GM21825 (cell line): ENCODE data around the gene CHPF.
A peak's percentile ranks its signal among the peaks of the same experiment; 100 is the strongest.

Source experiments
- ATAC-seq: cut with Tn5 transposase; IDR thresholded peaks from one replicate; pipeline ENCODE4 v1.9.1; 2021; ENCODE audit warnings: mild to moderate bottlenecking, moderate library complexity; ENCODE audit not compliant: unreplicated experiment

CHPF gene, protein sequence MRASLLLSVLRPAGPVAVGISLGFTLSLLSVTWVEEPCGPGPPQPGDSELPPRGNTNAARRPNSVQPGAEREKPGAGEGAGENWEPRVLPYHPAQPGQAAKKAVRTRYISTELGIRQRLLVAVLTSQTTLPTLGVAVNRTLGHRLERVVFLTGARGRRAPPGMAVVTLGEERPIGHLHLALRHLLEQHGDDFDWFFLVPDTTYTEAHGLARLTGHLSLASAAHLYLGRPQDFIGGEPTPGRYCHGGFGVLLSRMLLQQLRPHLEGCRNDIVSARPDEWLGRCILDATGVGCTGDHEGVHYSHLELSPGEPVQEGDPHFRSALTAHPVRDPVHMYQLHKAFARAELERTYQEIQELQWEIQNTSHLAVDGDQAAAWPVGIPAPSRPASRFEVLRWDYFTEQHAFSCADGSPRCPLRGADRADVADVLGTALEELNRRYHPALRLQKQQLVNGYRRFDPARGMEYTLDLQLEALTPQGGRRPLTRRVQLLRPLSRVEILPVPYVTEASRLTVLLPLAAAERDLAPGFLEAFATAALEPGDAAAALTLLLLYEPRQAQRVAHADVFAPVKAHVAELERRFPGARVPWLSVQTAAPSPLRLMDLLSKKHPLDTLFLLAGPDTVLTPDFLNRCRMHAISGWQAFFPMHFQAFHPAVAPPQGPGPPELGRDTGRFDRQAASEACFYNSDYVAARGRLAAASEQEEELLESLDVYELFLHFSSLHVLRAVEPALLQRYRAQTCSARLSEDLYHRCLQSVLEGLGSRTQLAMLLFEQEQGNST

DNA sequence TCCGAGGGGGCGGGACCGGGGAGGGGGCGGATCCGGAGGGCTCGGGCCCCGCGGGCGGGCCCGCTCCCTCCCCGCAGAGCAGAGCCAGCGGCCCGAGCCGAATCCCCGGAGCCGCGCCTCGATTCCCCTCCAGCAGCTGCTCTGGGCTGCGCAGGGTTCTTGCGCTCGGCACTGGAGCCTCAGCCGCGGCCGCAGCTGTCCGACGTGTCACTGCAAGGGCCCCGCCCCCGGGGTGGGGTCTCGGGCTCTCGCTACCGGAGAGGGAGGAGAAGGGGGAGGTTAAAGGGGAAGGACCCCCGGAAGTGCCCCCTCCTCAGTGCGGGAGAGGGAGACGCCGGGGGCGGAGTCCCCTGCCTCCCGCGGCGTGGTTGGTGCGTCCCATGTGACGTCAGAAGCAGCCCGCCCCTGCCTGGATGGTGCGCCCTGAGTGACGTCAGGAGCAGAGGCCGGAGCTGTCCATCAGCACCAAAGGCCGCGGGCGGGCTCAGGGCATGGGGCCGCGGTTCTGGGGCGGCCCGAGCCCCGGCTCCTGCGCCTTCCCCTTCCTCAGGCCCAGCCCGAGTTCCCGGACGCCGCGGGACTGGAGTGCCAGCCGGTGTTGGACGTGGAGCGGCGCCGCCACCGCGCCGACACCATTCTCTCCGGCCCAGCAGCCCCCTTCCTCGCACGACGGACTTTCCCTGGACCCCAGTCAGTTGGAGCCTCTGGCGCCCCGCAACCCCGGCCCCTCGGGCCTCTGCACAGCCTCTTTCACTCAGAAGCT lies at the start of gene CHPF, which contains the start of gene TMEM198:
Gene CHPF (minus strand): TSS at position 214 of the 763 bp plus-strand sequence. CDS start 271 bp downstream, outside the sequence.
Gene TMEM198 (plus strand): TSS at position 433 of the 763 bp plus-strand sequence. CDS start 700 bp downstream, outside the sequence.
- peak; percentile 75 for ATAC-seq

DNA sequence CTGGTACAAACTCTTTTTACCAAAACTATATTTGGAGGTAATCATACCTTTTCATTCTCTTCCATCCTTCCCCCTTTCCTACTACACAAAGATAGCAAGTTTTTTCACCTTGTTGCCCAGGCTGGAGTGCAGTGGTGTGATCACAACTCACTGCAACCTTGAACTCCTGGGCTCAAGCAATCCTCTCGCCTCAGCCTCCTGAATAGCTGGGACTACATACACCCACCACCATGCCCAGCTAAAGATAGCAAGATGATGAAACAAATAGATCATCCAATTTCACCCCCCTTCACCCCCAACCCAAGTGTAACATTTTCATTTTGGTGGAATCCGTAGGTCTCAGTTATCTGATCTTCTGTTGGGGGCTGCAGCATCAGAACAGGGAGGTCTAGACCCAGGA lies 49.5 kb upstream of the CHPF start:
- ATAC-seq: no peak

DNA sequence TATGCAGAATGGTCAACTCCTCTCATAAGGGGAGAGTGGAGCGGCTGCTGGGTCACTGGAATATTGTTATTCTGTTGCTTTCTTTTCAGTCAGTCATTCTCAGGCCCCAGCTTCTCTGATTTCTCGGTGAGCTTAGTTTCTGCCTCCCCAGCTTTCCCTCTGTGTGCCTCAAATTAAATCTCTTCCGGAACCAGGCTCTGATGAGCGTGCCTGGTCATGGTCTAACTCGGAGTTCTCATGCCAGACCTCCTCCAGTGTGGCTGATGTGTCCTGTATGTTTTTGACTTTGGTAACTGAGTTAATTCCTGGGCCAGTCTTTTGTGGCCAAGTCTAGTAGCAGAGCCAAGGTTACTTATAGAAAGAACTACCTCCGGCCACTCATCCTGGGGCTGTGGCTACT lies 49.1 kb upstream of the CHPF start:
- ATAC-seq: no peak

DNA sequence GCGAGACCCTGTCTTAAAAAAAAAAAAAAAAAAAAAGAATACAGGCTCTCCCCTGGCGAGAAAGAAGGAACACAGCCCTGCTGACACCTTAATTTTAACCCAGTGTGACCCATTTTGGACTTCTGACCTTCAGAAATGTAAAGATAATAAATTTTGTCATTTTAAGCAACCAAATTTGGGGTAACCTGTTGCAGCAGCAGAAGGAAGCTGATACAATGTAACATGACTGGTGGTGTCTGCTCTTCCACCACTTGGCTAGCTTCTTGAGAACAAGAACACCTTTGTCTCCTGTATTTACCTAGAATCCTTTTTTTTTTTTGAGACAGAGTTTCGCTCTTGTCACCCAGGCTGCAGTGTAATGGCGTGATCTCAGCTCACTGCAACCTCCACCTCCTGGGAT lies 47.5 kb upstream of the CHPF start:
- no peak for ATAC-seq

DNA sequence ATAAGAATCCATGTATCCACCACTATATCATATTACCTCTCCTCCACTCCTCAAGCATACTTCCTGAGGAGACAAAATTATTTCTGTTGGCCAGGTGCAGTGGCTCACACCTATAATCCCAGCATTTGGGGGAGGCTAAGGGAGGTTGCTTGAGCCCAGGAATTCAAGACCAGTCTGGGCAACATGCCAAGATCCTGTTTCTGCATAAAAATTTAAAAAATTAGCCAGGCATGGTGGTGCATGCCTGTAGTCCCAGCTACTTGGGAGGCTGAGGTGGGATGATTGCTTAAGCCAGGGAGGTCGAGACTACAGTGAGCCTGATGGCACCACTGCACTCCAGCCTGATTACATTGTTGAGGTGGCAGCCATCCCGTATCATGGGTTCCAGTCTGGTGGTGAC lies 37.7 kb upstream of the CHPF start:
- no peak for ATAC-seq

DNA sequence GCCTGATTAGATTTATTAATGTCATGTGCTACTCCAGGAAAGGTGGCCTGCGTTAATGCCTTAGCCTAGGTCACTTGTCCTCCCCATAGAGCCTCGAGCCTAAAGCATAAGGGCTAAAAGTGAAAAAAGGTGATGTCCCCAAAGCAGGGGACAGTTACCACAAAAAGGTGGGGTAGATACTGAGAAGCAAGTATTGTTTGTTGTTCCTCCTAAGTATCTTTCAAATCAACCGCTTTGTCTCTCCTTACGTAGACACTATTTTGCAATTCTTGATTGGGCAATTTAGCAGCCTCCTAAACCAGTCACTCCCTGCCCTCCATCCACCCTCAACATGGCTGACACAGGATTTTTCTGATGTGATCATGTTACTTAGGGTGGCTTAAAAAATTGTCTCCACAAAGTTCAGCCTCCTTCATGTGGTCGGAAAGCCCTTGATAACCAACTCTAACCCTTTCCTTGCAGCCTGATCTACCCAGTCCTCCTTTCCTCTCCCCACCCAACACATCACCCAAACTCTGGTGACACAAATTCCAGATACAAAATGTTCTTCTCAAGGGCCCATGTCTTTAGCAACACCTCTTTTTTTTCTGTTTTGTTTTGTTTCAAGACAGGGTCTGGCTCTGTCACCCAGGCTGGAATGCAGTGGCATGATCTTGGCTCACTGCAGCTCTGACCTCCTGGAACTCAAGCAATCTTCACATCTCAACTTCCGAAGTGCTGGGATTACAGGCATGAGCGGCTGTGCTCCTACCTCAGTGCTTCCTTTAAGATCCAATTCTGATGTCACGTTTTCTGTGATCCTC lies 35.4 kb upstream of the CHPF start:
- no peak for ATAC-seq

DNA sequence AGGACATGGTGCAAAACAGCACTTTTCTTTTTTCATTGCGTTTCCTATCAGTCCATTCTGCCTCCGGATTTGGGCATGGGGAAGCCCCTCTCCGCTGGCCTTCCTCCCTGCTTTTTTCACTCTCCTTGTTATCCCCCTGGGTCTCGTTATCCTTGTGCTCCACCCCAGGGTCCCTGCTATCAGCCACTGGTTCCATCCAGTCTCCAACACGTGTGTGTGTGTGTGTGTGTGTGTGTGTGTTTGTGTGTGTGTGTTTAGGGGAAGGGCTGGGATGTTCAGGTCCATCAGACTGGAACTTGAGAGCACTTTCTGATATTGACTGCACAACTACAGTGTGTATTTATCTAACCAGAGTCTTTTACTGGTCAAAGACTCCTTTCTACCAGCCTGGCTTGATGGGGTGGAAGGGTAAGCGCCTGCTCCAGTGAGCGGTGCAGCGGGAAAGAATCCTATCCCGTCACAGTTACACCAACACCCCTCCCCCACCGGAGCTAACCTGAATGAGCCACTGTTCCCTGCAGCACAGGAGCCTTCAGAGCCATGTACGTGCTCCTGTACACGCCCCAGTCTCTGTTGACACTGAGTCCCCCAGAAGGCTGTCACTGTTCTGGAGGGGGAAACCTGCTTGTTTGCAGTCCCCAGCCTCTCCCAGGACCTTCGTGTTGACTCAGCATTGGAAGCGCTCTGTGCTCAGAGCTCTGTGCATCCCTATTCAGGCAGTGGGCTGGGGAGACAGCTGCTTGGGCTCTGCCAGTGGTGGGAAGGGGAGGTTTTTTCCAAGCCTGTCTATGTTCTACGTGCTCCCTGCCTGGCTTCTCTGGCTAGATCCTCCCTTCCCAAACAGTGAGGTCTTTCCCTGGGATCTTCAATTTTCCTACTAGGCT lies 33.1 kb upstream of the CHPF start:
- ATAC-seq: no peak

DNA sequence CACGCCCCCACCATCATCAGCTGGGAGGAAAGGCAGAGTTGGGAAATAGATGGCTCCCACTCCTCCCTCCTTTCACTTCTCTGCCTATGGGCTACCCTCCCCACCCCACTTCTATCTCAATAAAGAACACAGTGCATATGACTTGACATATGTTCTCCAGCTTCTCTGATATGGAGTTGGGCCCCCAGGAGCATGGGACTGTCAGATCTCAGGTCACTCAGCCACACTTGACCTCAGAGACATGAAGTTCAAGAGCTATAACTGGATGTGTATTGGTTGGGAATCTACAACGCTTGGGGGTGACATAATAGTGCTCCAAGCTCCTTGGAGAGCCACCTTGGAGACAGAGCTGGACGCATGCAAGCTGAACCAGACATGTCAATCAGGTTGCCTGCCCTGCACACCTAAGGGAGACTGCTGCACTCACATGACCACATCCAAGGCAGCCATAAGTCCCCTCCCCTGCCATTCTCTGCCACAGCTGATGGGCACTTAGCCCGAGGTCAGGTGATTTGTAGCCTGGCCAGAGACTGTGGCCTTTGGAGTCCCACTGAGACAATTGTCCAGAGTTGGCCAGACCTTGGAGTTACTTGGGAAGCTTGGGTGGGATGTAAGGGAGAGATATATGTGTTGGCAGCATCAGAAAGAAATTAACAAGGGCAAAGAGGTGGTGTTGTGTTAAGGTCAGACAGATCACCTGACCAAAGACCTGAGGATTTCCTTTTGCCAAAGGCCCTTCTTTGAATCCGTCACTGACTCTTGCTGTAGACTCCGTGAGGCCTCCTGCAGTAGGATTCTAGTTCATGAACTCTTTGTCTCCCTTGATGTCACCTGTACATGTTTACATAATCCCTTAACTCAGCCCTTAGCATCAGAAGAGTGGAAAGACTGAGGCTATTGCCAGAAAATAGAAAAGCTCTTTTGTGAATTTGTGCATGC lies 32.2 kb upstream of the CHPF start:
- no peak for ATAC-seq

DNA sequence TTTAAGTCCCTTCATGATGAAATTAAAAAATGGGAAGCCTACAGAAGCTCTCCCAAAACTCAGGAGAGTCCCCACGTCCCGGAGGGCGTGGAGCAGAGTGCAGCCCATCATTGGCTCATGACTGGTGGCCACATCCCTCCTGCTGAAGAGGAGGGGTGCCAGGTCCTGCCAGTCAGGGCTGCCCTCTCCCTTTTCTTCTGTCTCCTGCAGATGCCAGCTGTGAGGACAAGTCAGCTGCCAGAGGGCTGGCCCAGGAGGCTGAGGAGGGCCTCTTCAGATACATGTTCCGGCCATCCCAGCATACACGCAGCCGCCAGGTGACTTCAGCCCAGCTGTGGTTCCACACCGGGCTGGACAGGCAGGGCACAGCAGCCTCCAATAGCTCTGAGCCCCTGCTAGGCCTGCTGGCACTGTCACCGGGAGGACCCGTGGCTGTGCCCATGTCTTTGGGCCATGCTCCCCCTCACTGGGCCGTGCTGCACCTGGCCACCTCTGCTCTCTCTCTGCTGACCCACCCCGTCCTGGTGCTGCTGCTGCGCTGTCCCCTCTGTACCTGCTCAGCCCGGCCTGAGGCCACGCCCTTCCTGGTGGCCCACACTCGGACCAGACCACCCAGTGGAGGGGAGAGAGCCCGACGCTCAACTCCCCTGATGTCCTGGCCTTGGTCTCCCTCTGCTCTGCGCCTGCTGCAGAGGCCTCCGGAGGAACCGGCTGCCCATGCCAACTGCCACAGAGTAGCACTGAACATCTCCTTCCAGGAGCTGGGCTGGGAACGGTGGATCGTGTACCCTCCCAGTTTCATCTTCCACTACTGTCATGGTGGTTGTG lies 31.1 kb upstream of the CHPF start:
- no peak for ATAC-seq

DNA sequence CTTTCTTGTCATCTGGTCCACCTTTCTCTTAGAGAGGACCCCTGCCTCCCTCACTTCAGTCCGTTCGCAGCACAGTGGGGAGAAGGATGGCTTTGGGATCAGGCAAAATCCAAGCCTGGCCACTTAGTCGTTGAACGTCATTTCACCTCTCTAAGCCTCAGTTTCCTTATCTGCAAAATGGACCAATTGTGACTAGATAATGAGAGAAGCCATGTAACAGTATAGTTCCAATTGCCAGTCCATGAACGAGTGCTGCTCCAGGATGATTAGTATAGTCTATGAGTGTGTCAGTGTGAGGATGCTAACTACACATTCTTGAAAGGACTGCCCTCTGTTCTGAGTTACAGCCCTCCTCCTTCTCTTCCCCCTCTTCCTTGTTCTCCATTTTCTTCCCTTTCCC lies 29.6 kb upstream of the CHPF start:
- no peak for ATAC-seq

DNA sequence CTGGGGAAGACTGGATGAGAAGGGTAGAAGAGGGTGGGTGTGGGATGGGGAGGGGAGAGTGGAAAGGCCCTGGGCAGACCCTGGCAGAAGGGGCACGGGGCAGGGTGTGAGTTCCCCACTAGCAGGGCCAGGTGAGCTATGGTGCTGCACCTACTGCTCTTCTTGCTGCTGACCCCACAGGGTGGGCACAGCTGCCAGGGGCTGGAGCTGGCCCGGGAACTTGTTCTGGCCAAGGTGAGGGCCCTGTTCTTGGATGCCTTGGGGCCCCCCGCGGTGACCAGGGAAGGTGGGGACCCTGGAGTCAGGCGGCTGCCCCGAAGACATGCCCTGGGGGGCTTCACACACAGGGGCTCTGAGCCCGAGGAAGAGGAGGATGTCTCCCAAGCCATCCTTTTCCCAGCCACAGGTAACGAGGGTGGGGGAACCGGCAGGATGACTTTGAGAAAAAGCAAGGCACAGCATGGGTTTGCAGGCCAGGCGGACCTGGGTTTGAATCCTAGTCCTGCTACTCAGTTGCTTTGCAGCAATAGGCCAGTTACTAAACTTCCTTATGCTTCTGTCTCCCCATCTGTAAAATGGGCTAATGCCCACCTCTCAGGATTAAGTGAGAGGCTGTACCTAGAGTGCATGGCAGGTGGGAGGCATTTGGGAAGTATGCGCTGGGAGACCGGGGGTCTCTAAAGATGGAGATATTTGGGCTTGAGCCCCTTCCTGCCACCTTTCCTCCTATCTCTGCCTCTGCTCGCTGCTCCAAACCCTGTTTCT lies 28.8 kb upstream of the CHPF start, which contains the start of gene INHA:
Gene INHA (plus strand): TSS at position 74 of the 765 bp plus-strand sequence. CDS start 65 bp downstream, at position 139.
- ATAC-seq: no peak

DNA sequence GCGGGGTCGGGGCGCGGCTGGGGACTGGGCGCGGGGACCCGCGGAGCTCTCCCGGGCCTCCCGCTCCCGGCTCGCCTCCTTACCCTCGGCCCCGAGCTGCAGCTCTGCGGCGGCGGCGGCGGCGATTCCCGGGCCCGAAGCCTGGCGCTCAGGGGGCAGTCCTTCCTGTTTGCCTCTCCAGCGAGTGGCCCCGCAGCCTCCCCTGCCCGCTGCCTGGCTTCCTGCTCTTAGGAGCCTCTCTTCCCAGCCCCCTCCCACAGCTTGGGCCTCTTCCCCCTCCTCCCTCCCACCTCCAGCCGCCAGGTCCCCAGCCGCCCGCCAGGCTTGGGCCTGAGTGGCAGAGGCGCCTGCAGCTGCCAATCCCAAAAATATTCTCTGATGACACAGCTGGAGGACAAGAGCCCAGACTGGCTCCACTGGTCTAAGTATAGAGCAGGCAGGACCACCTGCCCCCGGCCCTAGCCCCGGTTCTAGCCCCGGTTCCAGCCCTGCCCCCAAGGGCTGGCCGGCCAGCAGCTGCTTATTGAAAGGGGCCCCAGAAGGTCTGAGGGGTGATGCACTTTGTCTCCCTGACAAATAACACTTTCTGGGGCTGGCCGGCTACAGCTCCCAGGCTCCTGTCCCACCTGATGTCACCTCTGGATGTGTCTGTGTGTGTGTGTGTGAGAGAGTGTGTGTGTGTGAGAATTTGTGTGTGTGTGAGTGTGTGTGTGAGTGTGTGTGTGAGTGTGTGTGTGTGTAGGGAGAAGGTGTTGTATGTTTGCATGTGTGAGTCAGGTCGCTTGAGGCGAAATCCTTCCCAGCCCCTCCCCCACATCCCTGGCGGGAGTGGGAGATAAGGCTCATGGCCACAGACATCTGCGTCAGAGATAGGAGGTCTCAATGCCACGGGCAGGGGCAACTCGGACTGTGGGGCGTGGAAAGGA lies 28.0 kb upstream of the CHPF start, which contains the start of gene OBSL1:
Gene OBSL1 (minus strand): TSS at position 229 of the 926 bp plus-strand sequence. CDS start 307 bp downstream, outside the sequence.
- no peak for ATAC-seq

DNA sequence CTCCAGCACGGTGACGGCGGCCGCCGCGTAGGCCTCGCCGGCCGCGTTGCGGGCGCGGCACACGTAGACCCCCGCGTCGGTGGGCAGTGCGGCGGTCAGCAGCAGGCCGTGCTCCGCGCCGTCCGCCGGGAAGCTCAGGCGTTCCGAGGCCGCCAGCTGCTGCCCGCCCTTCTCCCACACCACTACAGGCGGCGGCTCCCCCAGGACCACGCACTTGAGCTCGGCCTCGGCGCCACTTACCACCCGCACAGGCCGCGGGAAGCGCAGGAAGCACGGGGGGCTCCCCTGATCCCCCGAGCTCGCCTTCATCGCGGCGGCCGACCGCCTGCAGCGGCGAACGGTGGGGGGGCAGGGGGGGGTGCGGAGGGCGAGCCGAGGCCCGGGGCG lies 27.3 kb upstream of the CHPF start:
- ATAC-seq: no peak

DNA sequence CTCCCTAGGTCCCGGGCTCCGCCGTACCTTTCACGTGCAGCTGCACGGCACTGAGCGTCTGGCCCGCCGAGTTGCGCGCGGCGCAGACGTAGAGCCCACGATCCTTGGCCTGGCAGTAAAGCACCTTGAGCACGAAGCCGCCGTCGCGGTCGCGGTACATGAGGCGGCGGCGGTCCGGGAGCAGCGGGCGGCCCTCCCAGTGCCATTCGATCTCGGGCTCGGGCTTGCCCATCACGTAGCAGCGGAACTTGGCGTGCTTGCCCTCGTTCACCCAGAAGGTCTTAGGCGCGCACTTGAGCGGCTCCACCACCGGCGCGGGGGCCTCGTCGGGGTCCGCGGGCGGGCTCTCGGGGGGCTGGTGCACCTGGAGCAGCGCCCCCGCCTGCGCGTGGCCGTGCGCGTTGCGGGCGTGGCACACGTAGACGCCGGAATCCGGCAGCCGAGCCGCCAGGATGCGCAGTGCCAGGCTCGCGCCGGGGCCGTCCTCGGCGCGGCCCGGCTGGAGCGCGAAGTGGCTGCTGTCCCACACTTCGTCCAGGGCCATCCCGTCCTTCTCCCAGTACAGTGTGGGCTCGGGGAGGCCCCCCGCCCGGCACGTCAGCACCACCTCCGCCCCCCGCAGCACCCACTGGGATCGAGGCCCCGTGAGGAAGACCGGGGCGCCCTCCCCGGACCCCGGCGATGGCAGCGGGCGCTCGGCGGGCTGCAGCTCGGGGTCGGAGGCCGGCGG lies 26.8 kb upstream of the CHPF start:
- ATAC-seq: no peak

DNA sequence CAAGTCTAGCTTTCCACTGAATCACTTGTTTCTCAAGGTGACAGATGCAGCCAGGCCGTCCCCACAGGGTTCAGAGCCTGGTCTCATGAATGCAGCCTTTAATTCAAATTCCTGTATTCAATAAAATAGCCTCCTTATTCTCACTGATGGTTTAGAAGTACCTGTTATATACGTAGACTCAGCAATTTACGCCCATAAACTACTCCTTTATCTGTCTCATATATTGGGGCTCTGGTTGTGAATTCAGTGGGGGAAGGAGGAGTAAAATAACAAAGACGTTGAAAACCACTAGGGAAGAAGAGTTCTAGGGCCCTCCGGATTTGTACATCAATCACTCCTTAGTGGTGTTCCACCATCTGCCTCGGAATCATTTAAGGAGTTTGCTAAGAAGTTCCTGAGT lies 26.0 kb upstream of the CHPF start:
- ATAC-seq: no peak
